ENCODE measurements around the gene SMARCA5.

GRCh38 chr4:143586080-143586479, 72.6 kb downstream of the SMARCA5 start:
- no peak for TF ChIP-seq ZKSCAN1 (IDR thresholded peaks at IDR 0.05; ENCODE audit: low read depth, low read length)
- no peak for TF ChIP-seq EZH2 (IDR thresholded peaks at IDR 0.05; ENCODE audit: borderline replicate concordance, low read depth, low read length)
- no peak for TF ChIP-seq FOXA3 (CRISPR knock-in tag; conservative IDR thresholded peaks at IDR 0.05 in 1 of 2, IDR thresholded peaks at IDR 0.05 in 1 of 2)
- TF ChIP-seq CTCF (IDR thresholded peaks at IDR 0.05 in 2 of 3, conservative IDR thresholded peaks at IDR 0.05 in 1 of 3; ENCODE audit: insufficient read depth in 2 of 3, low read depth in 1 of 3, low read length in 3 of 3): no peak

Data from K562 (cell line).